Stomach smooth muscle (tissue), 2 donors: ENCODE results near the gene ACTRT2.

Source experiments
- H3K27ac ChIP-seq: one replicate; pipeline ENCODE4 v1.7.0; 2013; ENCODE audit warnings: mild to moderate bottlenecking, low read length, inconsistent platforms
- H3K27me3 ChIP-seq, 2 donors: one replicate each; pipeline ENCODE4 v1.7.0; 2013; ENCODE audit warnings: low read length in 2 of 2; ENCODE audit not compliant: insufficient read depth in 2 of 2, control insufficient read depth in 1 of 2
- H3K36me3 ChIP-seq, 2 donors: one replicate each; pipeline ENCODE4 v1.7.0; 2013; ENCODE audit warnings: low read length in 2 of 2; ENCODE audit not compliant: control insufficient read depth in 2 of 2, insufficient read depth in 2 of 2
- H3K4me1 ChIP-seq: one replicate; pipeline ENCODE4 v1.7.0; 2013; ENCODE audit warnings: low read length; ENCODE audit not compliant: control insufficient read depth, insufficient read depth
- H3K4me3 ChIP-seq, 2 donors: one replicate each; pipeline ENCODE4 v1.7.0; 2013; ENCODE audit warnings: low read length in 2 of 2
- H3K9ac ChIP-seq, 2 donors: one replicate each; pipeline ENCODE4 v1.7.0; 2013; ENCODE audit warnings: low read length in 2 of 2, mild to moderate bottlenecking in 1 of 2
- H3K9me3 ChIP-seq, 2 donors: one replicate each; pipeline ENCODE4 v1.7.0; 2013; ENCODE audit warnings: low read length in 2 of 2; ENCODE audit not compliant: control insufficient read depth in 2 of 2
- donor health status: healthy.
- donor health status: Pancreatic carcinoma.

Gene ACTRT2

DNA sequence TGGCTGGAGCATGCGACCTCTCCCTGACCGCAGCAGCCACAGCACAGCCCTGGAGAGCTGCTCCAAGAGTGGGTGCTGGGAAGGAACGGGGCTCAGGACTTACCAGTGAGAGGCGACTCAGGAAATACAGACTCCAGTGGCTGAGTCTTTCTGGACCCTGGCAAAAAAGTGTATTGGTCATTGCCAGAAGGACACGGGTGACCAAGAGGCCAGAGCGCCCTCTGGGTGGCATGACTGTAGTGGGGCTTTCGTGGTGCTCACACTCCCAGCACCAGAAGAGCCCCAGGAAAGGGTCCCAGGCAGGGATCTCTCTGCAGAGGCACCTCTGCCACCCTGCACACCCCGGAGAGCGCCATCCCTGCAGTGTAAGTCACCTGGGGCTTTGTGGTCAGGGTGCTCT is 38.9 kb downstream of the ACTRT2 start:
- no peak overlapping the region for H3K27ac ChIP-seq
- H3K4me1 ChIP-seq = peaks cover 18% of the 10 kb centered on the region
- H3K9me3 ChIP-seq = peaks cover 0 to 3% of the 10 kb centered on the region in 2 donors
- H3K36me3 ChIP-seq = no peaks in the 10 kb centered on the region
- no peak overlapping the region for H3K4me3 ChIP-seq
- H3K9ac ChIP-seq = no peak overlapping the region
- H3K27me3 ChIP-seq = peaks cover 36 to 46% of the 10 kb centered on the region in 2 donors

DNA sequence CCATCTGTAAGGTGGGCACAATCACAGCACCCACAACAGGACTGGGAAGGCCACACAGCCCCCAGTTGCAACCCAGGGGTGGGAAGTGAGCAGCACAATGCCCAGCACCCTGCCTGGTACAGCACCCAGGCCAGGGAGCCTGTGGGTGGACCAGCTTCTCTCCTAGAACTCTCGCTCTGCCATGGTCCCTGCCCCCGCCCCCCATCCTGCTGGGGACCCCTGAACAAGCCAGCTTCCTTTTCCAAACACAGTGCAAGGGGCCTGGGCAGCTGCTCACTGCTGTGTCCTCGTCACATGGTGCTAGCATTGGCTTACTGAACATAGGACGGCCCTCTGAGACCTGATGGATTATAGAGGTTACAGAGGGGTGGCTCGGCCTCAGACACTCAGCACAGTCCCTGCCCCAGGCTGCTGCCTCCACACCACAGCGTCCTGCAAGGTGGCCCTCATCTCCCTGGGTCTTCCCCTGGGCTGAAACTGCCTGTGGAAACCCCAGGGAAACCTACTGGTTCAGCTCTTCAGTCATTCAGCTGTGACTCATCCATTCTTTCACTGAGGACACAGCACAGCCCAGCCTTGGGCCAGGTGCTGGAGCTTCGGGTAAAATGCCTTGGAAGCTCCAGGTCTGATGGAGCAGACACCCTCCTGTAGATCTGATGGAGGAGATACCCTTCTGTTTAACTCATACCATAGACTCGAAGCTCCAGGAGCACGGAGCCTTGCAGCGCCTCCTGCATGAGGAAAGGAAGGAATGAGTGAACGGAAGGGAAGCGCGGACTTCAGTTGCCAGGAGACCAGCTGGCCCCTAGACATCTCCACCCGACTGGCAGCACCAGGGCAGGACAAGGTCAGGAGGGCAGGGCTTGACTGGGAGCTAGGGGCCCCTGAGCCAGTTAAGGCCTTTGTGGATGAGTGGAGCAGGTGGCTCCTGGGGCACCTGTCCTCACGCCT is 39.6 kb downstream of the ACTRT2 start:
- H3K36me3 ChIP-seq = no peaks in the 10 kb centered on the region
- no peak overlapping the region for H3K4me3 ChIP-seq
- no peak overlapping the region for H3K9ac ChIP-seq
- peaks cover 44 to 54% of the 10 kb centered on the region in 2 donors for H3K27me3 ChIP-seq
- no peak overlapping the region for H3K27ac ChIP-seq
- H3K4me1 ChIP-seq = peaks cover 18% of the 10 kb centered on the region
- H3K9me3 ChIP-seq = peaks cover 0 to 3% of the 10 kb centered on the region in 2 donors

DNA sequence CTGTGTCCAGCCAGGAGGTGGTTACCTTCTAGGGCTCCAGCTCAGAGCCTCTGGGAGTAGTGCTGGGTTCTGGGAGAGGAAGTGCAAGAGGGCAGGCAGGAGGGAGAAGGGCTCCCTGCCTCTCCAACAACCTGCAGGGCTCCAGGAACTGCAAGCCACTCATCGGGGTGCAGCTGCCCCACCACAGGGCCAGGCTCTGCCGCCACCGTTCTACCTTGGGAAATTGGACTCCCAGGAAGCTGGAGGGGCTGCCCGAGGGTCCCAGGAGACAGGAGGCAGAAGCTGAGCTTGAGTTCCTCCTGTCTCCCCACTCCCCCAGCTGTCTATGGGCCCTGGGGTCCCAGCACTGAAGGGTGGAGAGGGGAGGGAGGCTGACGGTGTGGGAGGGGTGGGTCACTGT is 40.3 kb downstream of the ACTRT2 start:
- Histone ChIP-seq H3K9me3 (peaks cover 0 to 3% of the 10 kb centered on the region in 2 donors), H3K36me3 (no peaks in the 10 kb centered on the region), H3K4me3 (no peak overlapping the region), H3K9ac (no peak overlapping the region), H3K4me1 (peaks cover 18% of the 10 kb centered on the region), H3K27me3 (peaks cover 51 to 61% of the 10 kb centered on the region in 2 donors), H3K27ac (no peak overlapping the region)

DNA sequence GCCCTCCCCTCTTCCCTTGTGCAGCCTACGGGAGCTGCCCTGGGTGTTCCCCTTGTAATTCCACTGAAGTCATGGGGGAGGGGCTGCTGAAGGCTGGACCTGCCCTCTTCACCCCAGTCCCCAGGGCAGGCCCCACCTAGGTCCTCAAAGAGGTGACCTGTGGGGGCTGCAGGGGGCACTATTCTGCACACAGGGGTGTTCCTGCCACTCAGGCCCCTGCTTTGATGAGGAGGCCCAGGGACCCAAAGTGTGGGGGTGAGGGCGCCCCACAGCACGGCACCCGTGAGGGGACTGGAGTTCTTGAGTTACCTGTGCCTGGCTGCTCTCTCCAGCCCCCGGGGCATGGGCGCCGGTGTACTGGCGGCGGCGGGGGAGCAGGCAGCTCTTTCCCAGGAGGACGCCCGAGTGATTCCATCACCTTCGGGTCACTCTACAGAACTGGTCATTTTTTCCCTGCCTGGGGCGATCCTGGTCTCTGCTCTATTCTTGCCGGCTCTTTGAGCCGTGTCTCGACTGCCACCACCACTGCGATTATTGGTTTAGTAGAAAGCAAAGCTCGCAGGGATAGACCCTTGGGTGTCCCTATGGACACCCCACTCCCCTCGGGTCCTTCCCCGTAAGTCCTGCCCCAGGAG is 40.8 kb downstream of the ACTRT2 start:
- H3K27ac ChIP-seq = no peak overlapping the region
- H3K36me3 ChIP-seq = no peaks in the 10 kb centered on the region
- H3K4me1 ChIP-seq = peaks cover 18% of the 10 kb centered on the region
- H3K9ac ChIP-seq = no peak overlapping the region
- peaks cover 56 to 63% of the 10 kb centered on the region in 2 donors for H3K27me3 ChIP-seq
- no peak overlapping the region for H3K4me3 ChIP-seq
- H3K9me3 ChIP-seq = peaks cover 0 to 3% of the 10 kb centered on the region in 2 donors

DNA sequence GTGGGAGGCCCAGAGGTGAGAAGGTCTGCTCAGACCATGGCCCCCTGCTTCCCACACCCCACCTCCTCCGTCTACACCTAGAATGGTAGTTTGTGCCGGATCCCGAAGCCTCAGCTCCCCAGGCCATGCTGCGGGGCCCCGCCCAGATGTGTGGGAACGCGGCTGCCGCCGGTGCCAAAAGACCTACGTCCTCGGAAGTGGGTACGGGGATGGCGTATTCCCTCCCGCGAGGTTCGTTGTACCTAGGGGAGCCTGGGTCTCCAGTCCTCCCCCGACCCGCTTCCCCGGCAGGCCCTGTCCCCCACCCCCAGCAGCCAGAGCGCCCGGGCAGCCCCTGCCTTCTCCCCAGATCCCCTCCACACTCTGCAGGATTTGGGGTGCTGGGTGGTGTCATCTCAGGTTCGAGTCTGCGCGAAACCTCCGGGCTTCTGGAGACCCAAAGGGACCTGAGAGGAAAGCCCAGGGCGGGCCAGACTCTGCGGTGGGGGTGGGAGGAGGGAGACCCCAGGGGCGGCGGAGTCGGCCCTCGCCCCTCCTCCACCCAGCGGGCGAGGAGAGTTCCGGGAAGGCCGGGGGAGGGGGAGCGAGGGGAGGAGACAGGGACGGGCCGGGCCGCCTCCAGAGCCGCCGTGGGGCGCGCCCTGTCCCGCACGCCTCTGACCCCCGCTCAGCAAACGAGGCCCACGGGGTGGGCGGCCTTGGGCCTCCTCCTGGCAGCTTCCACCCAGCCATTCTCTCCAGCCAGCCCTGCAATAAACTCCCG is 41.5 kb downstream of the ACTRT2 start:
- Histone ChIP-seq H3K27me3 (peaks cover 63 to 68% of the 10 kb centered on the region in 2 donors), H3K4me3 (no peak overlapping the region), H3K27ac (no peak overlapping the region), H3K9ac (no peak overlapping the region), H3K9me3 (peaks cover 0 to 3% of the 10 kb centered on the region in 2 donors), H3K4me1 (peaks cover 22% of the 10 kb centered on the region), H3K36me3 (no peaks in the 10 kb centered on the region)

- H3K27ac ChIP-seq = no peak overlapping the region
- no peak overlapping the region for H3K9ac ChIP-seq
- H3K4me3 ChIP-seq = peak overlapping the region; percentile 40 to 52
- peaks cover 0 to 3% of the 10 kb centered on the region in 2 donors for H3K9me3 ChIP-seq
- peaks cover 27% of the 10 kb centered on the region for H3K4me1 ChIP-seq
- H3K36me3 ChIP-seq = no peaks in the 10 kb centered on the region
- H3K27me3 ChIP-seq = peaks cover 63 to 66% of the 10 kb centered on the region in 2 donors
Measured at GRCh38 chr1:3063379-3064295, 42.4 kb downstream of the ACTRT2 start.

- Histone ChIP-seq H3K27me3 (peaks cover 62 to 65% of the 10 kb centered on the region in 2 donors), H3K4me1 (peaks cover 31% of the 10 kb centered on the region), H3K27ac (no peak overlapping the region)
Measured at GRCh38 chr1:3064296-3064850, 43.1 kb downstream of the ACTRT2 start.

GRCh38 chr1:3064901-3065300 is 43.6 kb downstream of the ACTRT2 start:
- no peaks in the 10 kb centered on the region for H3K9me3 ChIP-seq
- H3K27ac ChIP-seq = no peak overlapping the region
- peaks cover 31% of the 10 kb centered on the region for H3K4me1 ChIP-seq
- no peaks in the 10 kb centered on the region for H3K36me3 ChIP-seq
- no peak overlapping the region for H3K9ac ChIP-seq
- peaks cover 62 to 65% of the 10 kb centered on the region in 2 donors for H3K27me3 ChIP-seq
- H3K4me3 ChIP-seq = no peak overlapping the region

More at GRCh38 chr1:3064296-3064850, 43.1 kb downstream of the ACTRT2 start:
- Histone ChIP-seq H3K36me3 (no peaks in the 10 kb centered on the region), H3K4me3 (peak overlapping the region in 1 of 2 donors; percentile 52), H3K9me3 (no peaks in the 10 kb centered on the region), H3K9ac (no peak overlapping the region)

- Histone ChIP-seq H3K4me1 (peaks cover 31% of the 10 kb centered on the region), H3K36me3 (no peaks in the 10 kb centered on the region), H3K27me3 (peaks cover 62 to 65% of the 10 kb centered on the region in 2 donors), H3K4me3 (no peak overlapping the region), H3K27ac (no peak overlapping the region), H3K9me3 (no peaks in the 10 kb centered on the region), H3K9ac (no peak overlapping the region)
Measured at GRCh38 chr1:3065396-3065795, 44.1 kb downstream of the ACTRT2 start.
